GM19240 (cell line): ENCODE data around the gene WSB1.
"Not testable (repeated sequence)": the region's sequence is repeated elsewhere in the genome, so short reads cannot be mapped to it uniquely, and the experiment has no call there.

Source experiments
- DNase-seq: peaks from one replicate; pipeline ENCODE4 v3.0.0; 2011; ENCODE audit warnings: low spot score; ENCODE audit not compliant: insufficient read length

The WSB1 gene

GRCh38 chr17:27279132-27279531, 14.8 kb upstream of the WSB1 start:
- DNase-seq, result not testable (repeated sequence)

- no peak for DNase-seq
These were observed 13.4 kb upstream of the WSB1 start for GRCh38 chr17:27280527-27280926.

DNA sequence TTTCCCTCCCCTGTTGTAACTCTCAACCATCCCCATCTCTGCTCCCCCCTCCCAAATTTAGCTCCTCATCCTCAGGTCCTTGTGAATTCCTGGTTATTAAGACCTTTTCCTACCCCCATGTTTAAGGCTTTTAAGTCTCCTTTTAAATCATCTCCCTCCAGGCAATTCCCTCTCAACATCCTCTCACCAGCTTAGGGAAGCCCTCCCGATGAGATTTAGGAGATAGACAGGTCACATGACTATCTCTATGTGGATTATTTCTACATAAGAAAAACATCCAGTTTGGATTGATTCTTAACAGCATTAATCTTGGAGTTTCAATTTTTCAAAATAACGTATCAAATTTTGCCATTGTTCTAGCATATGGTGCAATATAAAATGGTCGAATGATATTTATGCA, 12.5 kb upstream of the WSB1 start:
- DNase-seq, result no peak

- no peak for DNase-seq
These were observed 11.8 kb upstream of the WSB1 start for GRCh38 chr17:27282054-27282551.

GRCh38 chr17:27283060-27283459, 10.9 kb upstream of the WSB1 start:
- DNase-seq, result no peak

DNA sequence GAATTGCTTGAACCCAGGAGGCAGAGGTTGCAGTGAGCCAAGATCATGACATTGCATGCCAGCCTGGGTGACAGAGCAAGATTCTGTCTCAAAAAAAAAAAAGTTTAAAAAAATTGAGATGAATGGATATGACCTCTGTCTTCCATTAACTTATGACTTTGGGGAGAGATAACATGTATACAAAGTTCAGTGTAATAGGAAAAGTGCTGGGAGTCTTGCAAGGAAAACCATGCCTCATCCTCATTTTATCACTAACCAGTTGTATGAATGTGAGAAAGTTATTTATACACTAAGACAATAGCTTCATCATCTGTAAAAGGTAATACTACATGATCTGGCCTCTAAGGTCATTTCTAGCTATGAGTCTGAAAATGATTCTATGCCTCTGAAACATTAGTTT, 10.2 kb upstream of the WSB1 start:
- DNase-seq, result no peak

DNA sequence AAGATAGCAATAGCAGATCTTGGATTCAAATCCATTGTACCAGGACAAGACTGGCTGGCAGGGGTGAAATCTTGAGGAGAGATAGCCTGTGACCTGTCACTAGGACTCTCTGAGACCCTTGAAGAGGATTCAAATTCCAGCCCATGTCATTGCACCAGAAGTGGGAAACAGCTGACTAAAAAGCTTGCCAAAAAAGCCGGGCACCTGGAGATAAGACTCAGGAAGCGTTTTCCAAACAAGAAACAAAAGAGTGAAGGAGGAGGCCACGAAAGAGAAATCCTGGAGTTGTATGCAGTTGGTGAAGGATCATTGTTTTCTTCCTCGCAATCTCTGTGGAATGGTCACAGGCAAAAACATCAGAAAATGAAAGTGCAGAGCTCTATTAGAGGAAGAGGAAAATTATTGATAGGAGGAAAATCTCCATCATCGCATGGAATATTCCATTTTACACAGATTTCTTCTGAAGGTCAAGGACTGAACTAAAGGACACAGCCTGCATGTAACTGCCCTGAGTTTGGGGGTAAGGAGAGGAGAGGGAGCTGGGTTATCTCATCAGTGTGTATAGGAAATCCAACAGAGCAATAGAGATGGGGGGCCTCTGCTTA, 9.0 kb upstream of the WSB1 start:
- DNase-seq, result no peak

GRCh38 chr17:27285516-27285915, 8.4 kb upstream of the WSB1 start:
- DNase-seq, result no peak

DNA sequence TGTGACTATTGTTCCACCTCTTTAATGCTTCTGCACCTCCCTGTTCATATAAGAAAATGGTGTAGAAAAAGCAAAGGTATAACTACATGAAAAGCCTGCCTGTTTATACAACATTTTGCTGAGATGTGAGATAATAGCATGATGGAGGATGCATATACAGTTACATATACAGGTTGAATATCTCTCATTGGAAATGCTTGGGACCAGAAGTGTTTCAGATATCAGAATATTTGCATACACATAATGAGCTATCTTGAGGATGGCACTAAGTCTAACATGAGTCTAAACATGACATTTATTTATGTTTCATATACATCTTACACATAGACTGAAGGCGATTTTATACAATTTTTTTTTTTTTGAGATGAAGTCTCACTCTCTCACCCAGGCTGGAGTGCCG, 5.7 kb upstream of the WSB1 start:
- DNase-seq, result no peak

DNA sequence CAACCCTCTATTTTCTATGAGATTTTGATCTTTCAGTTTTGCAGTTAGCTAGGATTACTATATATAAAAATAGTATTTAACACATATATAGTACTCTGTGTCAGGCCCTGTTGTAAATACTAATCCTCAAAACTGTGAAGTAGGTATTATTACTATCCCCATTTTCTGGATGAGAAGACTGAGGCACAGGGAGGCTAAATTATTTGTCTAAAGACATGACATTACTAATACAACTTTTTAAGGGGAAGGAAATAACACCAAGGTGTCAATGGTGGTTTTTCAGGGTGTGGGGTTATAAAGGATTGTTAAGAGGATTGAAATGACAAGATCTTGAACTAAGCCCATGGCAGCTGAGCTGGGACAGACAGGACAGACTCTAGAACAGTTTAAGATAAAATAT, 4.1 kb upstream of the WSB1 start:
- no peak for DNase-seq

DNA sequence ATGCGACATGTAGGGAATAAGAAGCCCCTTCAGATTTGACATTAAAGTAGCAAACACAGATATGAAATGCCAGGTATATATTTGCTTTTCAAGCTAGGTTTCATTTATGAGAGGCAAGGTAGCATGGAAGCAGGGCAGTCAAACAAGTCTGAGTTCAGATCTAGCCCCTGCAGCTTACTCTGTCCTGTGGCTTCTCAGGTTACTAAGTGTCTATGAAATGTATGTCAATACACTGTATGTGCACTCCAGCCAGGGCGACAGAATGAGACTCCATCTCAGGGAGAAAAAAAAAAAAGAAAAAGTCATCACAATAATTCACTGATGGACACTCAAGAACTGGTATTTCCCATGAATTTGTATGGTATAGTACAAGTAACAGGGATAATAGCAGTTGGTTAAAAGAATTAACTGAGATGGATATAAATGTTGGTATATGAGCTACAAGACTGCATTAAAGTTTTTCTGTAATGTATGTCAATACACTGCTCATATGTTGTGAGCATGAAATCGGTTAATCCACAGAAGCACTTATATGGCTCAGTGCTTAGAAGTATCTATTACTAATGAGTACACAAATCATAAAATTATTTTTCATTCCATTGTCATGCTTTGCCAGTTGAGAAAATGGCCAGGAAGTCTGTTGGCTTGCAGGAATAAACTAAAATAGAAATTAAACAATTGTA, 2.9 kb upstream of the WSB1 start:
- no peak for DNase-seq

DNA sequence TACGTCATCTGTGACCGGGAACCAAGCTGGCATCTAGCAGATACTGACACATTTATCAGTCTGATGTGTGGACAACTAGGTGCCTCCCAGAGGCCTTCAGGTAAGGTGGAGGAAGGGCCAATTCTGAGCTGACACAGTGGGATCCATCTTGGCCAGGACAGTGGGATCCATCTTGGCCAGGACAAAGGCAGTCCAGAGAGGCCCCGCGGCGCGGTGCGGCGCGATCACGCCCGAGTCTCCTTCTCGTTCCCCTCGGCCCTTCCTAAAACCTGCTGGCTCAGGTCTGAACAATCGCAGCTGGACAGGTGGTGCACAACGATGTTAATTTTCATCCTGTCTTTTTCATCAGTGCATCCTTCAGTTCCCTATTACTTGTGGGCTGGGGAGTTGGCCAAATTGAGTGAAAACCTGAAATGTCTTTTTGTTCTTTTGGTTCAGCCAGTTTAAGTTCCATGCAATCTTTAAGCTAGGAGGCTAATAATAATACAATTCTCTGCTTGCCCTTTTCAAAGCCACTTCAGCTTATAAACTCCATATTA, 486 bp upstream of the WSB1 start:
- DNase-seq, result no peak

DNA sequence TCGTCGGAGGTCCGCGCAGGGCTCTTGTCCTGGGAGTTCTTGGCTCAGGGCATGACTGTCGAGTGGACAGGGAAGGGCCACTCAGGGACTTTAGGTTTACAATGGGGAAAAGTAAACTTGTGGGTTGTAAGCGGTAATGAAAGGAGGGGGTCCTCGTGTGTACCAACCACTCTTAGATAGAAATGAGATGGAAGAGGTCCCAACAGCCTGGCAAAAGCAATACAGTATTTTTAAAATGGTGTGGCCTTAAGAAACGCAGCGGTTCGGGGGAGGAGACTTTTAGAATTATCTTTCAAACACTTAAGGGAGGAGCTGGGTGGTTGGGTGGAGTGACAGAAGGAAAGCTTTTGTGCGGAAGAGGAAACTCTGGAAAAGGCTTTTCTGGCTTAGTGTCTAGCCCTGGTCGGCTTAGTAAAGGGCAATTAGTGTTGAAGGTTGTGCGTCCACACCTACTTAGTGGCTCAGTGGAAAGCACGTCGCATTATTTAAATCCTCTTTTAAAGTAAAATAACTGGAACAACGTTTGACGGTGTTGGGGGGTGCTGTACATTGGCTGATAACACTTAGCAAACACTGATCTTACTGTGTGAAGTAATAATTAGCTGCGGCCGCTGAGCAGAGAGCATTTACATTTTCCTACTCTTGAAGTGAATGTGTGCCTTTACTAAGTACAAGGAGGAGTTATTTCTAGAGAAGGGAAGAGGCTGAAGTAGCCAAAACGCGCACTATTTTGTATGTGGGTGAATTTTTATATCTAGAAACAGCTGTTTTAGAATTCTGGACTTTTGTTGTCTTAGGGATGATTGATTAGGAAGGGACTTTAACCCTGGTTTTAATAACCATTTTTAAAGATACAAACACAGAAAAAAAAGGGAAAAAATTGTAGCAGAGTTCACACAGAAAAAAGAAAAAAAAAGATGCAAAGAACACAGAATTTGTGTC, 1.0 kb downstream of the WSB1 start:
- DNase-seq, result no peak

- DNase-seq, result no peak
These were observed 2.0 kb downstream of the WSB1 start for GRCh38 chr17:27295945-27296344.

DNA sequence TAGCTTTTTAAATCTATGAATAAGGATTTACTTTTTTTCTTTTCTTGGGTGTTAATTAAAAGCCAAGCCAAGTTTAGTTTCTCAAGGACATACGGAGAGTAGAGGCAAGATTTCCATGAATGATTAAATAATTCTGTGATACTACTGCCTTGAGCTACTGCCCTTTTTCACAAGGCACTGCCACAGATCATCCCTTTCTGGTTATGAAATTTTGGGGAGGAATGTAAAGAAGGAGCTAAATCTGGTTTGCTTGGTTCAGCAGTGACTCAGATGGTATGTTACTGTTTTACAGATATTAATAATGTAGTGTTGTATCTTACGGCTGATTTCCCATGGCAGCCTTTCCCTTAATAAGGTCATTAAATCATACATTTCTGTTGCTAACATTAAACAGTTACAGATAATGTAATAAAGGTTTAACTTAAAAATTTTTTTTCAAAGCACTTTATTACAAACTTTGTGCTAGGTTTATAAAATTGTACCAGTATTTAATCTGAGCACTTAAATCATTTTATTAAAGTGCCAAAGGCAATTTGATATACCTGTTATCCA, 2.6 kb downstream of the WSB1 start:
- no peak for DNase-seq

GRCh38 chr17:27299384-27300049, 5.6 kb downstream of the WSB1 start:
- DNase-seq, result no peak

- DNase-seq, result no peak
These were observed 9.8 kb downstream of the WSB1 start for GRCh38 chr17:27303734-27304133.

DNA sequence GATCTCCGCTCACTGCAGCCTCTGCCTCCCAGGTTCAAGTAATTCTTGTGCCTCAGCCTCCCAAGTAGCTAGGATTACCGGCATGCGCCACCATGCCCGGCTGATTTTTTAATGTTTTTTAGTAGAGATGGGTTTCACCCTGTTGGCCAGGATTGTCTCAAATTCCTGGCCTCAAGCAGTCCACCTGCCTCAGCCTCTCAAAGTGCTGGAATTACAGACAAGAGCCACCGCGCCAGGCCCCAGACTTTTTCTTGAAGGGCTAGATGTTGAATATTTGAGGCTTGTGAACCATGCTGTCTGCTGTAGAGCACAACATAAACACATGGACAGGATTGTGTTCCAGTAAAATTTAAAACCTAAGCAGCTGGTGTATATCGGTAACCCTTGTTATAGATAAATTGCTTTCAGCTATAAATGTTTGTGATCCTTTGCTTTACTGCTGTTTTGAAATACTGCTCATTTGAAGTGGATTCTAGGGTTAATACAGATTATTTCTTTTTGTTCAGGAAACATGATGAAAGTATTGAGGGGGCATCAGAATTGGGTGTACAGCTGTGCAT, 12.4 kb downstream of the WSB1 start:
- no peak for DNase-seq

DNA sequence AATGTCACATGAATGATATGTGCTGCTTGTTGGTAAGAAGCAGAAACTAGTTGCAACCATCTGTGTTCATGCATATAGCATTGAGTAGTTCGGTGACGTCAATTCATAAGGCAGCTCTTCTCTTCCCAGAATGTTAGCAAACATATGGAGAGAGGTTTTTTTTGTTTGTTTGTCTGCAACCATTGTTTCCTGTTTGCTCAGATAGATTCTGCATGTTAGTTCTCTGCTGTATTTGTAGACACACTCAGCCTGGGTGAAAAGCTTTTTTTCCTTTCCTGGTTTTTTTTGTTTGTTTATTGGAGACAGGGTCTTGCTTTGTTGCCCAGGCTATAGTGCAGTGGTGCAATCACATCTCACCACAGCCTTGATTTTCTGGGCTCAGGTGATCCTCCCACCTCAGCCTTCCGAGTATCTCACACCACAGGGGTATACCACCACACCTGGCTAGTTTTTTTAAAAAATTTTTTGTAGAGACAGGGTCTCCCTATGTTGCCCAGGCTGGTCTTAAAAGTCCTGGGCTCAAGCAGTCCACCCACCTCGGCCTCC, 16.7 kb downstream of the WSB1 start:
- no peak for DNase-seq

- DNase-seq, result no peak
These were observed 19.4 kb downstream of the WSB1 start for GRCh38 chr17:27313301-27313700.
